Effector memory CD8-positive, alpha-beta T cell (primary cell): ENCODE data around the gene GNAI1.

ENCODE experiments used
- ATAC-seq: fragments of 150-1000 bp; cut with Tn5 transposase; replicated peaks from 2 replicates; pipeline ENCODE4 v1.10.0; 2021; ENCODE audit warnings: mild to moderate bottlenecking, moderate library complexity
- DNase-seq, 3 experiments: peaks; one replicate each; pipeline ENCODE4 v3.0.0; 2021
- H3K27ac Mint-ChIP-seq, 2 donors: one replicate each; pipeline ENCODE4 v1.8.0; 2022; ENCODE audit warnings: mild to moderate bottlenecking in 2 of 2, mixed read lengths in 2 of 2, moderate library complexity in 2 of 2
- H3K27me3 Mint-ChIP-seq, 2 donors: one replicate each; pipeline ENCODE4 v1.8.0; 2022; ENCODE audit warnings: mixed read lengths in 2 of 2
- H3K36me3 Mint-ChIP-seq: one replicate; pipeline ENCODE4 v1.8.0; 2022; ENCODE audit warnings: mild to moderate bottlenecking, moderate library complexity, mixed read lengths; ENCODE audit not compliant: insufficient read depth
- H3K4me1 Mint-ChIP-seq, 2 donors: one replicate each; pipeline ENCODE4 v1.8.0; 2022; ENCODE audit warnings: low read depth in 2 of 2, mixed read lengths in 2 of 2
- H3K4me3 Mint-ChIP-seq, 2 donors: one replicate each; pipeline ENCODE4 v1.8.0; 2022; ENCODE audit warnings: mild to moderate bottlenecking in 2 of 2, mixed read lengths in 2 of 2, moderate library complexity in 2 of 2
- H3K9me3 Mint-ChIP-seq, 2 donors: one replicate each; pipeline ENCODE4 v1.8.0; 2022; ENCODE audit warnings: mixed read lengths in 2 of 2

Gene GNAI1

GRCh38 chr7:80216996-80217842 lies 82.6 kb downstream of the GNAI1 start:
- no peaks in the 10 kb centered on the region for H3K4me1 Mint-ChIP-seq
- no peak for ATAC-seq
- peaks cover 6% of the 10 kb centered on the region in 2 donors for H3K9me3 Mint-ChIP-seq
- no peak for DNase-seq
- no peaks in the 10 kb centered on the region for H3K36me3 Mint-ChIP-seq
- no peaks in the 10 kb centered on the region for H3K27me3 Mint-ChIP-seq
- no peak overlapping the region for H3K27ac Mint-ChIP-seq
- H3K4me3 Mint-ChIP-seq: no peak overlapping the region

DNA sequence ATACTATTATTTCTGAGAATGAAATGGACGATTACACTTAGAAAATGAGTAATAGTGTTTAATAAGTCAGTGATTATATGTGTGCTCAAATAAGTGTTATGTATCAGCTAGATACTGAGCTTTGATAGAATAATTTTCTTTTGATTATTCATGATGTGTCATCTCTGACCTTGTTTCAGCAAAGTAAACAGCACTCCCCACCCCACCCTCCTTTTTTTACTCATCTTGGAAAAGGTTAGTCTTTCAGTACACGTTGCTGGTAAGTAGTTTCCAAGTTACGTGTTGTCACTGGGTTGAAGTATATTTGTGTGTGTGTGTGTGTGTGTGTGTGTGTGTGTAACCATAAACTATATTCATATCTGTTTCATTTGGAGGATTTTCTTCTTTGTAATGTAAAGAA lies 84.1 kb downstream of the GNAI1 start:
- Mint-ChIP-seq H3K36me3 (no peaks in the 10 kb centered on the region), H3K27me3 (no peaks in the 10 kb centered on the region), H3K4me3 (no peak overlapping the region), H3K27ac (no peak overlapping the region), H3K9me3 (peaks cover 6% of the 10 kb centered on the region in 2 donors), H3K4me1 (no peaks in the 10 kb centered on the region)
- DNase-seq (no peak), ATAC-seq (no peak)

- Mint-ChIP-seq H3K27me3 (no peaks in the 10 kb centered on the region), H3K36me3 (no peaks in the 10 kb centered on the region), H3K27ac (no peak overlapping the region), H3K4me1 (no peaks in the 10 kb centered on the region), H3K9me3 (peaks cover 6% of the 10 kb centered on the region in 2 donors), H3K4me3 (no peak overlapping the region)
- no peak for DNase-seq
- ATAC-seq: no peak
Observed at GRCh38 chr7:80220022-80220634, 85.5 kb downstream of the GNAI1 start.

DNA sequence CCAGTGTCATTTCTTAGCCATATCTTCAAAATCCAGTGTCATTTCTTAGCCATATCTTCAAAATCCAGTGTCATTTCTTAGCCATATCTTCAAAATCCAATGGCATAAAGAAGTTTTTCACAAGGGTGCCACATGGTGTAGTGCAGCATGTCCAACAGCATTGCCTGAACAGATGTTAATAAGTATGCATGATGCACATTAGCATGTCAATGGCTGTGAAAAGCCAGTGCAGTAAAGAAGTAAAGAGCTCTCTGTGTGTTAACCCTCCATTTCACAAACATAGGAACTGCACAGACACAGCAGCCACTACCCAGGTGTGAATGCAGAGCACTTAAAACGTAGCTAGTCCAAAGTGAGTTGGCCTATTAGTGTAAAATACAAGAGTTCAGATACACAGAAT lies 89.8 kb downstream of the GNAI1 start:
- DNase-seq: no peak
- Mint-ChIP-seq H3K27me3 (no peaks in the 10 kb centered on the region), H3K27ac (no peak overlapping the region), H3K4me1 (no peaks in the 10 kb centered on the region), H3K4me3 (no peak overlapping the region), H3K9me3 (peaks cover 6 to 7% of the 10 kb centered on the region in 2 donors), H3K36me3 (no peaks in the 10 kb centered on the region)
- no peak for ATAC-seq

DNA sequence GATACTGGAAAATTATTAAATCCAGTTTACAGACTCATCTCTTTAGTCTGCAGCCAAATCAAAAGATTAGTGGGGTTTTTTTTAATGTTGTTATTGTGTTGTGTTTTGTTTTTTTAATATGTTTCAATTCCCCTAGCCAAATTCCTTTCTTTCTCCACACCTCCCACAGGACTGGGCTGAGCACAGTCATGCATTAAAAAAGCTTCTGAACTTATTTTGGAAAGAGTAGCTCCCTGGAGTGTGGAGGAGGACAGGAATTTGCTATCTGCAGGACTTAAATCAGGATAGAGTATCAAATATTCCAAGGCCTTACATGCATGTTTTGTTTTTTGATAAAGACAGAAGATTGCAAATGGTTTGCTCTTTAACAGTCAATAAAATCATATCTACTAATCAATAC lies 90.7 kb downstream of the GNAI1 start:
- ATAC-seq (no peak), DNase-seq (no peak)
- Mint-ChIP-seq H3K4me1 (no peaks in the 10 kb centered on the region), H3K4me3 (no peak overlapping the region), H3K9me3 (peaks cover 0 to 6% of the 10 kb centered on the region in 2 donors), H3K27me3 (no peaks in the 10 kb centered on the region), H3K36me3 (no peaks in the 10 kb centered on the region), H3K27ac (no peak overlapping the region)

DNA sequence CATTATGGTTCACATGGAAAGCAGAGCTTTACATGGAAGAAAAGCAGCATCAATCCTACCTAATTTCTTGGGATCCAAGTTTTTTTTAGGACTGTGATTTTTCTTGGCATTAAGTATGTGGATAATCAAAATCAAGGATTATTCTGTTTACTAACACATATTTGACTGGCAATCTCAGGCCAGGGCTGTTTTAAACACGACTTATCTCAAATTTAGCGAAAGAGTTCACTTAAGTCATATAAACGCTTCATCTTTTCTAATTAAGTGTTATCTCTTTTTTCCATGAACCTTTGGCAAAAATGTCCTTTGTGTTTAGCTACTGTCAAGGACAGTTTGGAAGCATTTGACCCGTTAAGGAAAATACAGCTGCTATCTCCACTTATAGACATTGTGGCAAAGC lies 92.0 kb downstream of the GNAI1 start:
- ATAC-seq (no peak), DNase-seq (no peak)
- Mint-ChIP-seq H3K27ac (no peak overlapping the region), H3K27me3 (no peaks in the 10 kb centered on the region), H3K36me3 (no peaks in the 10 kb centered on the region), H3K4me3 (no peak overlapping the region), H3K9me3 (peaks cover 3 to 7% of the 10 kb centered on the region in 2 donors), H3K4me1 (no peaks in the 10 kb centered on the region)

DNA sequence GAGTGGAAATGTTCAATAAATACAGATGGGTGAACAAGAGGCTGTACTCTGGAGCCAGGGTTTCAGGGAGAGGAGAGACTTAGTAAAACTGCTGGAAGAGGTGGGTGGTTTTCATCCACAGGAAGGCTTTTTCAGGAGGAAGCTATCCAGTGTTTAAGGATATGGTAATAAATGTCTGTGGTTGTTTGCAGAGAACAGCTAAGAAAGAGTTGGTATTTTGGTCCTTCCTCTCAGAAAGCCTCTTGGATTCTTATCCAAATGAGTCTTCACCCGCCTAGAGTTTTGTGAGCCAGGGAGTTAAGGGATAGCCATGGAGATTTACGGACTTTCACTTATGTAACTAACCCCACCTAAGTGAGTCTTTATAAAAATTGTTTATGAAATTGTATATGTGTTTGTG lies 95.7 kb downstream of the GNAI1 start:
- no peaks in the 10 kb centered on the region for H3K4me1 Mint-ChIP-seq
- no peak overlapping the region for H3K27ac Mint-ChIP-seq
- H3K4me3 Mint-ChIP-seq: no peak overlapping the region
- DNase-seq (no peak), ATAC-seq (no peak)
- H3K27me3 Mint-ChIP-seq: no peaks in the 10 kb centered on the region
- no peaks in the 10 kb centered on the region for H3K36me3 Mint-ChIP-seq
- peaks cover 10 to 16% of the 10 kb centered on the region in 2 donors for H3K9me3 Mint-ChIP-seq

DNA sequence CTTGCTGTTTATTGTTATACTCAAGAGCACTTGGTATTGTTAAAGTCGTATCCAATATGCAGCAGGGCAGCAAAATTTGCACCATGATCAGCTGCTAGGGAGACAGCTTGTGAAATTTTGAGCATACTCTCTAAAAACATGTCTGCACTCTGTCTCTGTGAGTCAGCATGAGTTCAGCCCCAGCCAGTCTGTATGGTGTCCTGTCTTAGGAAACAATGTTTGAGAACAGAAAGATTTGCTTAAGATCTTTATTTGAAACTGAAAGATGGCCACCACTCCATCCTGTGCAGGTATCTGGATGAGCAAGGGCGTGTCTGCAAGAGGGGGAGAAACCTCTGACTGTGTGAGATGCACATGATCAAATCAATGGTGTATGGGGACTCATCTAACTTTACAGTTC lies 97.1 kb downstream of the GNAI1 start:
- no peak overlapping the region for H3K27ac Mint-ChIP-seq
- peaks cover 12 to 16% of the 10 kb centered on the region in 2 donors for H3K9me3 Mint-ChIP-seq
- H3K4me3 Mint-ChIP-seq: no peak overlapping the region
- DNase-seq (no peak), ATAC-seq (no peak)
- no peaks in the 10 kb centered on the region for H3K4me1 Mint-ChIP-seq
- H3K27me3 Mint-ChIP-seq: no peaks in the 10 kb centered on the region
- no peaks in the 10 kb centered on the region for H3K36me3 Mint-ChIP-seq

DNA sequence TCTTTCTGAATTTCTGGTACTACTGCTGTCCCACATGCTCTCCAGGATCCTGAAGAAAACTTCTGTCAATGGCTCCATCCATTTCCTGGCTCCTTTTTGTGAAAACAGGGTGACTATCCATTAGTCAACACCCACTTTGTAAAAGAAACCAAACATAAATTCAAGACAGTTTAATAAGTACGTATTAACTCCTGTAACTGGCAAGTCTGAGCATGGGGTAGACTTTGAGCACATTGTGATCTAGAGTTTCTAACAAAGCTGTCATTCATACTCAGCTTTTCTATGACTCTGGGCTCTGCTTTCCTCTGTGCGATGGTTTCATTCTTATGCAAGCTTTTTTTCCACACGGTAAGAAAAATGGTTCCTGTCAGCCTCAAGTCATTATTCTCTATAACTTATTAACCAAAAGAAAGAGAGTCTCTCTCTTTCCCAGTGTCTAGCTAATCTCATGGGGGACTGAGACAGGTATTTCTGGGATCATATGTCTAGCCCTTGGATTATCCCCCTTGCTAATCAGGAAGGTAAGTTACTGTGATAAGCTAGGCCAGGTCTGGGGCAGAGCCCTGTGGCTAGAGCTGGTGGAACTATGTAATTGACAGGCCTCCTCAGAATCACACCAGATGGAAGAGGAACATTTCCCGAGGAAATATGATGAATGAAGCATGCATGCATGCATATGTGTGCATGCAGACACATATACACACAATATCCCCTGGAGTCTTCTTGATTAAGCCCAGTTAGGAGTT lies 98.5 kb downstream of the GNAI1 start:
- Mint-ChIP-seq H3K36me3 (no peaks in the 10 kb centered on the region), H3K27me3 (no peaks in the 10 kb centered on the region), H3K9me3 (peaks cover 11 to 22% of the 10 kb centered on the region in 2 donors), H3K4me3 (no peak overlapping the region), H3K27ac (no peak overlapping the region), H3K4me1 (no peaks in the 10 kb centered on the region)
- ATAC-seq (no peak), DNase-seq (no peak)

GRCh38 chr7:80235334-80235733 lies 100.7 kb downstream of the GNAI1 start:
- ATAC-seq (no peak), DNase-seq (no peak)
- Mint-ChIP-seq H3K36me3 (no peaks in the 10 kb centered on the region), H3K4me1 (no peaks in the 10 kb centered on the region), H3K9me3 (peaks cover 6 to 22% of the 10 kb centered on the region in 2 donors), H3K27ac (no peak overlapping the region), H3K27me3 (no peaks in the 10 kb centered on the region), H3K4me3 (no peak overlapping the region)

- Mint-ChIP-seq H3K4me1 (no peaks in the 10 kb centered on the region), H3K27me3 (no peaks in the 10 kb centered on the region), H3K27ac (no peak overlapping the region), H3K36me3 (no peaks in the 10 kb centered on the region), H3K4me3 (no peak overlapping the region), H3K9me3 (peaks cover 5 to 25% of the 10 kb centered on the region in 2 donors)
- DNase-seq: no peak
- ATAC-seq: no peak
Observed at GRCh38 chr7:80236681-80237080, 102.0 kb downstream of the GNAI1 start.

- Mint-ChIP-seq H3K27ac (no peak overlapping the region), H3K4me1 (no peaks in the 10 kb centered on the region), H3K4me3 (no peak overlapping the region), H3K27me3 (no peaks in the 10 kb centered on the region), H3K36me3 (no peaks in the 10 kb centered on the region), H3K9me3 (peaks cover 5 to 13% of the 10 kb centered on the region in 2 donors)
- ATAC-seq (no peak), DNase-seq (no peak)
Observed at GRCh38 chr7:80240265-80241025, 105.8 kb downstream of the GNAI1 start.

GRCh38 chr7:80241671-80242070 lies 107.0 kb downstream of the GNAI1 start:
- Mint-ChIP-seq H3K27ac (no peak overlapping the region), H3K27me3 (no peaks in the 10 kb centered on the region), H3K4me3 (no peak overlapping the region), H3K4me1 (no peaks in the 10 kb centered on the region), H3K9me3 (peaks cover 3 to 20% of the 10 kb centered on the region in 2 donors), H3K36me3 (no peaks in the 10 kb centered on the region)
- no peak for ATAC-seq
- no peak for DNase-seq
